HG03565 (cell line): ENCODE data around the gene TUBB4A.
"Not testable (repeated sequence)": the region's sequence is repeated elsewhere in the genome, so short reads cannot be mapped to it uniquely, and the experiment has no call there.

Experiments
- ATAC-seq: cut with Tn5 transposase; IDR thresholded peaks from one replicate; pipeline ENCODE4 v1.9.1; 2021; ENCODE audit warnings: mild to moderate bottlenecking, moderate library complexity; ENCODE audit not compliant: unreplicated experiment

Gene TUBB4A

GRCh38 chr19:6501740-6502648 is at the start of gene TUBB4A:
TUBB4A (minus strand) TSS chr19:6502309; CDS start chr19:6502212, 97 bp downstream.
- no peak for ATAC-seq

- ATAC-seq, result no peak
These were observed 49.0 kb upstream of the TUBB4A start for GRCh38 chr19:6551091-6551490.

GRCh38 chr19:6550679-6551078 is 48.6 kb upstream of the TUBB4A start:
- ATAC-seq, result not testable (repeated sequence)

- ATAC-seq, result no peak
These were observed 41.8 kb upstream of the TUBB4A start for GRCh38 chr19:6543866-6544347.

GRCh38 chr19:6540918-6541689 is 39.0 kb upstream of the TUBB4A start:
- ATAC-seq, result no peak

GRCh38 chr19:6539514-6539913 is 37.4 kb upstream of the TUBB4A start:
- ATAC-seq, result no peak

- ATAC-seq, result no peak
These were observed 33.5 kb upstream of the TUBB4A start for GRCh38 chr19:6535558-6536137.

- no peak for ATAC-seq
These were observed 32.5 kb upstream of the TUBB4A start for GRCh38 chr19:6534451-6535093.

- ATAC-seq, result no peak
These were observed 31.8 kb upstream of the TUBB4A start for GRCh38 chr19:6533746-6534418.

- no peak for ATAC-seq
These were observed 30.9 kb upstream of the TUBB4A start for GRCh38 chr19:6533000-6533328.

- ATAC-seq, result no peak
These were observed 30.3 kb upstream of the TUBB4A start for GRCh38 chr19:6532244-6532999.

GRCh38 chr19:6531956-6532243 is 29.8 kb upstream of the TUBB4A start:
- no peak for ATAC-seq

GRCh38 chr19:6531163-6531955 is 29.2 kb upstream of the TUBB4A start:
- ATAC-seq, result no peak

GRCh38 chr19:6530386-6531162 is 28.5 kb upstream of the TUBB4A start, which contains the start of gene TNFSF9:
TNFSF9 (plus strand) TSS chr19:6531026; CDS start chr19:6531037, 11 bp downstream.
- peak; percentile 20 for ATAC-seq

- ATAC-seq, result no peak
These were observed 27.9 kb upstream of the TUBB4A start for GRCh38 chr19:6529937-6530385.

GRCh38 chr19:6529351-6529750 is 27.2 kb upstream of the TUBB4A start:
- no peak for ATAC-seq

GRCh38 chr19:6528544-6529121 is 26.5 kb upstream of the TUBB4A start:
- no peak for ATAC-seq
